Measurements from ENCODE around the gene RBM3.
A peak's percentile ranks its signal among the peaks of the same experiment; 100 is the strongest.

Gene RBM3

DNA sequence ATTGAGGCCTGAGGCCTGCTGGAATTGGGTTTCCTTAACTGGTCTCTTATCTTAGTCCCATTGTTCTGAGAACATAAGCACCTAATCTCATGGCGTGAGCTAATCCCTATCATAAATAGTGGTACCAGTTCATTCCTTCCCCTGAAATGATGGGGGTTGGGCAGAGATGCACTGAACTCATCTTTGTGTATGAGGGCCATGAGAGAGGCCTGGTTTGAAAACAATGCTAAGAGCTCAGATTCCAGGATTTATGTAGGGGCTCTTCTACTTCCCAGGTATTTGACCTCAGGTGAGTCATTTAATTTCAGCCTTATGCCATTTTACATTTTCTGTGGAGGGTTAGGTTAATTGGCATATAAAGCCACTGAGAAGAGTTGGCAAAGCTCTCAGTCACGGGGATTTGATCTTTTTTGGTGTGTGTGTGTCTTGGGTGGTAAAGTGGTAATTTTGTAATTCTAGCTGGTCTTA is 4.4 kb downstream of the RBM3 start:
- no peak for DNase-seq (ENCODE audit: low spot score)

DNA sequence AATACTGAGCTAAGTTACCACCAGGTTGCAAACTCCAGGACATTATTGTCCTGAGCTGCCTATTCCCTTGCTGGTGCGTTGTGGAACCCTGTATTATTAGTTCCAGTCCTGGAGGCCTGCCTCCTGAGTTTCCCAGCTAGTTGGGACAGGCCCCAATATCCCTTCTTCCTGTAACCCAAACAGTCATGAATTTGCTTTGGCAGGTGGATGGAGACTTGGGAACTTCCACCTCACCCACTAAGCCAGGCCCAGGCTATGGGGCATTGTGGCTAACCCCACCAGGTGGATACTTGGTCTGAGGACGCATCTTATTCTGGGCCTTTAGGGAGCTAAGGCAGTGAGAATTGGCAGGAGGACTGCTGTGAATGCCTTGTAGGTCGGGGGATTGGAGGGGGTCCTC is 5.0 kb downstream of the RBM3 start:
- no peak for DNase-seq (ENCODE audit: low spot score)

DNA sequence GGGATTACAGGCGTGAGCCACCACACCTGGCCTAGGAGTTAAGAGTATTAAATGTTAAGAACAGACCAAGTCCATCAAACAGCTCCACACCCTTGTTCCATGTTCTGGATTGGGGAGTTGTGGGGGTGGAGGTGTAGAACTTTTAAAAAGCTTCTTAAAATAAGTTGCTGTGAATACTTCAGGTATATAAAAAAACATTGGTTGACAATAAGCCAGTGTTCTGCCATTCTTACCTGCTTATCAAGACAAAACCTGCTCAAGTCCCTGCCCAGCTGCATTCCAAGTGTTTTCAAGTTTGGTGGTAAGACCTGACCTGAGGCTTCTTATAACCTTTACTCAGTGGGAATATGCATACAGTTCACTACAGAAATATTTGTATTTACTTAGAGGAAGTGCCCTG is 6.4 kb downstream of the RBM3 start:
- DNase-seq (ENCODE audit: low spot score) = no peak

DNA sequence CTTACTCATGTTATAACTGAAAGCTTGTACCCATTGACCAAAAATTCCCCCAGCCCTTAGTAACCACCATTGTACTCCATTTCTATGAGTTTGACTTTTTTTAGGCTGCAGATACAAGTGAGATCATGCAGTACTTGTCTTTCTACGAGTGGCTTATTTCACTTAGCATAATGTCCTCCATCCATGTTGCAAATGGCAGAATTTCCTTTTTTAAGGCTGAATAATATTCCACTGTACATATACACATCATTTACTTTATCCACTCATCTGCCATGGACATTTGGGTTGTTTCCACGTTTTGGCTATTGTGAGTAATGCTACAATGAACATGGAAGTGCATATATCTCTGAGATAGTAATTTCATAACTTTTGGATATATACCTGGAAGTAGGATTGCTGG is 10.4 kb downstream of the RBM3 start:
- DNase-seq (ENCODE audit: low spot score) = no peak

DNA sequence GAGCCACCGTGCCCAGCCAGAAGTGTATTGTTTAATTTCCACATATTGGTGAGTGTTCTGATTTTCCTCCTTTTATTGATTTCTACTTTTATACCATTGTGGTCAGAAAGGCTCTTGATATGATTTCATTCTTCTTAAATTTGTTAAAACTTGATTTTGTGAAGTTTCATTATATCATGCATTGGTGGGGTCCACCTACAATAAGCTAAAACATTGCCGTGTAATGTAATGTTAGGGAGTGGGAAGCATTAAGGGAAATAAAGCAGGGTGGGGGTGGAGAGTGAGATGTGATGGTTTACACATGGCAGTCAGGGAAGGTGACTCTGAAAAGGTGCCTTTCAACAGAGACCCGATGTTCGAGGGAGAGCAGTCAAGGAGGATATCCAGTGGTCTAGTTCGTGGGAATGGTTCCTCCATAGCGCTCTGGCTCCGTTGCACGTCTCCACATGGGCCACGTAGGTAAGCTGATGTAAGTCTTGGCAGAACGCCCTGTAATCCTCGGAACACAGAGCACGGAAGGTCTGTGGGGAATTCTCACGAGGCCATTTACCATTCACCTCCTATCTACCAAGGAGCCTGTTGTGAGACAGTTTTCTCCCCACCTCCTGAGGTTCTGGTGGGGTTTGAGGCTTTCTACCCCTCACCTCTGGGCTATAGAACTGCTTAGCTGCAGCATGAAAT is 15.3 kb downstream of the RBM3 start:
- DNase-seq (ENCODE audit: low spot score) = no peak

DNA sequence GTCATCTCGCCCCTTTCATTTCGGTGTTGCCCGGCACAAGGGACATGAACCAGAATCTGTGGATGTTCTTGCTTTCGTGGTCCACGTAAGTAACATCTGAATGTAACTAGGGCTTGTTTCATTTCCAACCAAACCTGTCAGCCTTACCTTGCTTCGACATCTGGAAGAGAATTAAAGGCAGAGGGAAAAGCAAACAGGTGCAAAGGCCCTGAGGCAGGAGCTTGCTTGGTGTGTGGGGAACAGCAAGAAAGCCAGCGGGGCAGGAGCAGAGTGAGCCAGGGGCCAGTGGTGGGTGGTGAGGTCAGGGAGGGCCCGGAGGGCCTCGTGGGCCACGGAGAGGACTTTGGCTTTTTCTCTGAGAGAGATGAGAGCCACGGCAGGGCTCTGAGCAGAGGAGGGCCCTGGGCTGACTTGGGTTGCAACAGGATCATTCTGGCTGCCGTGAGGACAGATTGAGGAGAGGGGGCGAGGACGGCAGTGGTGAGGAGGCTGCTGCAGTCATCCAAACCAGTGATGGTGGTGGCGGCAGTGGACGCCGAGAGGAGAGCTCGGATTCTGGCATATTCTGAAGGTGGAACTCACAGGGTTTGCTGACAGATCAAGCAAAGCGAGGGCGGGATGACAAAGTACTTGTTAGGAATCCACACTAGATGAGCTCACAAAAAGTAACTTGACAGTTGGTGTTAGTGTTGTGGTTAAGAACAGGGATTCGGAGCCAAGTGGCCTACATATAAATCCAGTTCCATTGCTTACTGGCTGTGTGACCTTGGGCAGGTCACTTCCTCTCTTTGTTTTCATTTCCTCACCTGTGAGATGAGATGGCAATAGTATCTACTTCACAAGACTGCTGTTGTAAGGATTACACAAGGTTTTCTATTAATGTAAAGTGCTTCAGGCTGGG is 16.2 kb downstream of the RBM3 start:
- no peak for DNase-seq (ENCODE audit: low spot score)

DNA sequence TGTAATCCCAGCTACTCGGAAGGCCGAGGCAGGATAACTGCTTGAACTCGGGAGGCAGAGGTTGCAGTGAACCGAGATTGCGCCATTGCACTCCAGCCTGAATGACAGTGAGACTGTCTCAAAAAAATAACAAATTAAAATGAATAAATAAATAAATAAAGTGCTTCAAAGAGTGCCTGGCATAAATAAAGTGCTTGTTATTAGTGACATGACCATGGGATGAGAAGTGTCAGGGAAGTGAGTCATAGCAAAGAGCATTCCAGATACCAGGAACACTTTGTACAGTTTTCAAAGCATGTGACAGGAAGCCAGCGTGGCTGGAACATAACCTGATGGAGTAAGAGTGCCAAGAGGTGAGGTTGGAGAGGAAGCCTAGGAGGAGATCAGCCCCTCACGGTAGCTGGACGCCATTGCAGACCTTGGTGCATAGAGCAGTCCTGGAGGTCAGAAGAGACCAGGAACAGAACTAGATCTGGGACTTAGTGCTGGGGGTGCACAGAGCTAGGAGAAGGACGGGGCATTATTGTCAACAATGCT is 17.0 kb downstream of the RBM3 start:
- DNase-seq (ENCODE audit: low spot score) = no peak

DNA sequence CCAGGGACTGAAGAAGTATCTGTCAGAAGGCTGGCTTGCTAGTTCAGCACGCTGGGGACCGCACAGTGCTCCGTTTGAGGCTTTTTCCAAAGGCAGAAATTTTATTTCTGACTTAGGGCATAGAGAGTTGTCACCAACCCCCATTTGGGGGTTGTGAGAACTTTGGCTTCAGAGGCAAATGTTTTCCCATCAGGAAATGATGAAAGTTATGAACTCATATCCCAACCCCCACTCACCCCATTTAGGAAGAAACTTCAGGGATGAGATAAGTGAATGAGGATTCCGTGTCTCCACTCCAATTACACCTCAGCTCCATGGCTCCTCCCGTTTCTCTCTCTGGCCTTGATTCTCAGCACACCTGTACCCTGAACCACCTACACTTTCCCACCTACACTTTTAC is 18.7 kb downstream of the RBM3 start:
- no peak for DNase-seq (ENCODE audit: low spot score)

DNA sequence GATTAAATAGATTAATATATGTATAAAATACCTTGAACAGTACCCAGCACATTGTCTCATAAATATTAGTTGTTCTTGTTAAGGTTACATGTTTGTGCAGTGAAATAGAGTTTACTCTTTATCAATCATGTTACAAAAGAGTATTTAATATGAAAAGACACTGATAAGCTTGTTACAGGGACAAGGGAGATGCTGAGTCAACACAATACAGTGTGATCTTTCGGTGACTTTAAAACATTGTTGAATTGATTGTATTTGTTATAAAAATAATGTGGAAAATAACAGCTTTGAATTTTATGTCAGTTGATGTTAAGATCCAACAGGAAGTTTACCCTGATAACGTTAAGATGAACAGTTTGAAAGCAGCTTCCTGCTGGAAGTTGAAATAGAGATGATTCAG is 21.6 kb downstream of the RBM3 start:
- no peak for DNase-seq (ENCODE audit: low spot score)

DNA sequence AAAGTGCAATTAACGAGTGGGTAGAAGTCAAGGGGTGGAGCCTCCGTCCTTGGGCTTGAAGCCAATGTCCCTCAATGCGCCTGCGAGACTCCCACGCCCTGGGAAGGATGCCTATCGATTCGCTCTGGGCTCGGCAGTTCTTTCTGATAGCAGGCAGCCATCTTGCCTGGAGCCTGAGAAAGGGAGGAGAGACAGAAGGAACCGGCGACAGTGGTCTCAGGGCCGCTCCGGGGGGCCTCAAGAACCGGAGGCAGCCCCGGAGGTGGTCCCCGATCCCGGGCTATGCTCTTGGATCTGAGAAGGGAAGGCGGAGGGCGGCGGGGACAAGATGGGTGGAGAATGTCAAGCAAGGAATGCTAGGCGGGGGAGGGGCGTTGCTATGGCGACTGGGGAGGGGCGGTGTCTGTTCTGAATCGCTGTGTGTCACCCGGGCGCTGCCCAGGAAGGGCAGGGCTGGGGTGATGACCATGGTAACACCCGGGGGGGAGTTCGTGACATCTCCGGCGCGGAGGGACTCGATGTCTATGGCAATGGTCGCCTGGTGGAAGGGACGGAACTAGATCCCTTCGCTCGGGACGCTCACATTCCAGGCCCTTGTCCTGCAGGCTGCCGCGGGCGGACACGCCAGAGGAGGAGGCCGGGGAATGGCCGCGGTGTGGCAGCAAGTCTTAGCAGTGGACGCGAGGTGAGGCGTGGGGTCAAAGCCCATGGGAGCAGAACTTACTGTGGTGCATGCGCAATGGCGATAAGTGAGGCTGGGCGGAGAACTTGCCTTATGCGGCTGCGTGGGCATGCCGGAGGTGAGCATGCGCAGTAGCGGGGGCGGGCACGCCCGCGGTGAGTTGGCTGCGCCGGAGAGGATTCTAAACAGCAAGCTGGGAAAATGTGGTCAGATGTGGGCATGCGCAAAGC is 23.3 kb downstream of the RBM3 start, which contains the start of gene WDR13:
TSS of gene WDR13 (plus strand) at position 140 of the 912 bp plus-strand sequence. CDS start at position 645, 505 bp downstream.
- peak; percentile 93 for DNase-seq (ENCODE audit: low spot score)

DNA sequence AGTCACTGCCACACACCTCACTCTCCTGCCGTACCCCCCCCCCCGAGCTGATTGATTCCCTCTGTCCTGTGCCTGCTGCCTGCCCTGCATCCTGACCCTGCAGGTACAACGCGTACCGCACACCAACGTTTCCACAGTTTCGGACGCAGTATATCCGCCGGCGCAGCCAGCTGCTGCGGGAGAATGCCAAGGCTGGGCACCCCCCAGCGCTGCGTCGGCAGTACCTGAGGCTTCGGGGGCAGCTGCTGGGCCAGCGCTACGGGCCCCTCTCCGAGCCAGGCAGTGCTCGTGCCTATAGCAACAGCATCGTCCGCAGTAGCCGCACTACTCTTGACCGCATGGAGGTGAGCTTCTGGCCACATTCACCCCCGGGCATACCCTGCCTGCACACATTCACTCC is 24.3 kb downstream of the RBM3 start:
- no peak for DNase-seq (ENCODE audit: low spot score)

DNA sequence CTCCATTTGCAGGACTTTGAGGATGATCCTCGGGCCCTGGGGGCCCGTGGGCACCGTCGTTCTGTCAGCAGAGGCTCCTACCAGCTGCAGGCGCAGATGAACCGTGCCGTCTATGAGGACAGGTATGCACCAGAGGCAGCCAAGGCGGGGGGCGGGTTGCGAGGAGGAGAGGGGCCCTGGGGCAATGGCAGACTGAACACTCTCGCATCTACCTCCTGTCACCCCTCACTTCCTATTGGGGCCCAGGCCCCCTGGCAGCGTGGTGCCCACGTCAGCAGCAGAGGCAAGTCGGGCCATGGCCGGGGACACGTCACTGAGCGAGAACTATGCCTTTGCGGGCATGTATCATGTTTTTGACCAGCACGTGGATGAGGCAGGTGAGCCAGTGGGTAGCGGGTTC is 25.1 kb downstream of the RBM3 start:
- DNase-seq (ENCODE audit: low spot score) = no peak

DNA sequence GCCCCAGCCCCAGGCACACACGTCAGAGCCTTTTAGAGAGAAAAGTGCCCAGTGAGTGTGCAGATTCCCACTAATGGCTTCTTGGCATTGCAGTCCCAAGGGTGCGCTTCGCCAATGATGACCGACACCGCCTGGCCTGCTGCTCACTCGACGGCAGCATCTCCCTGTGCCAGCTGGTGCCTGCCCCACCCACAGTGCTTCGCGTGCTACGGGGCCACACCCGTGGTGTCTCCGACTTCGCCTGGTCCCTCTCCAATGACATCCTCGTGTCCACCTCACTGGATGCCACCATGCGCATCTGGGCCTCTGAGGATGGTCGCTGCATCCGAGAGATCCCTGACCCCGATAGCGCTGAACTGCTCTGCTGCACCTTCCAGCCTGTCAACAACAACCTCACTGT is 25.9 kb downstream of the RBM3 start:
- no peak for DNase-seq (ENCODE audit: low spot score)

DNA sequence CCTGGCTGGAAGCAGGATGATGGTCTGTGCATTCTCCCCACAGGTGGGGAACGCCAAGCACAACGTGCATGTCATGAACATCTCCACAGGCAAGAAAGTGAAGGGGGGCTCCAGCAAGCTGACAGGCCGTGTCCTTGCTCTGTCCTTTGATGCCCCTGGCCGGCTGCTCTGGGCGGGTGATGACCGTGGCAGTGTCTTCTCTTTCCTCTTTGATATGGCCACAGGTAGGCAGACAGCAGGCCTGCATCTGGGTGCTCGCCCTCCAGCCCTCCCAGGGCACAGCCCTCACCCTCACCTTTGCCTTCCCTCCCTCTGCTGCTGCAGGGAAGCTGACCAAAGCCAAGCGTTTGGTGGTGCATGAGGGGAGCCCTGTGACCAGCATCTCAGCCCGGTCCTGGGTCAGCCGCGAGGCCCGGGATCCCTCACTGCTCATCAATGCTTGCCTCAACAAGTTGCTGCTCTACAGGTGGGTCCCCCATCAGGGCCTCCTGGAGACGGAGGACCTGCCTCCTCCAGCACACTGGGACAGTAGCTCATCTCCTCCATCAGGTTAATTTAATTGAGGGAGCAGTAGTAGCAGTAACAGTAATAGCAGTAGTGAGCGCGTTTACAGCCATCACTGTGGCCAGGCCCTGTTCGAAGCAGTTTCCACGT is 27.6 kb downstream of the RBM3 start:
- no peak for DNase-seq (ENCODE audit: low spot score)

DNA sequence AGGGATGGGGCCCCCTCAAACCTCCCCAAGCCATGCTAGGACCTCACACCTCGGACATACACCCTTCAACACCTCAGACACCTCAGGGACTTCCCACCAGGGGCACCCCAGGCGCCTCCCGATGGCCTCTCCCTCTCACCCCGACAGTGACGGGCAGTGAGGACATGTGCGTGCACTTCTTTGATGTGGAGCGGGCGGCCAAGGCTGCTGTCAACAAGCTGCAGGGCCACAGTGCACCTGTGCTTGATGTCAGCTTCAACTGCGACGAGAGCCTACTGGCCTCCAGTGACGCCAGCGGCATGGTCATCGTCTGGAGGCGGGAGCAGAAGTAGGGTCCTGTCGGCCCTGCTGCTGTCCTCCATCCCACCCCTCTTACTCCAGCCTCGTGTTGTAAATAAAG is 30.4 kb downstream of the RBM3 start:
- DNase-seq (ENCODE audit: low spot score) = no peak

DNA sequence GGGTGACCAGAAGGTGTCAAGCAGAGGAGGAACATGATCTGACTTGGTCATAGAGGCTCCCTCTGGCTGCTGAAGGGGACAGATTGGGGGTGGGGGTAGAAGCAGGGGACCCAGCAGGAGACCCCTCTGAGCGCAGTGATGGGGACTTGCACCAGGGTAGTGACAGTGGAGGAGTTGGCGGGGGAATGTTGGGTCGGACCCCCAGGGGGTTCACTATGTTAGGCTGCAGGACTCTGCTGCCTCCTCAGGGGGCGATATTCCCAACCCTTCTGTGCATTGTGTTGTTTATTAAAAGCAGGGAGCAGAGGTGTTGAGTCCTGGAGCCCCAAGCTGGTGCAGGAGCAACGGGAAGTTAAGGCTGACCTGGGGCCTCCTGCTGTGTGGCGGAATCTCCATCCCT is 31.8 kb downstream of the RBM3 start:
- DNase-seq (ENCODE audit: low spot score) = no peak

DNA sequence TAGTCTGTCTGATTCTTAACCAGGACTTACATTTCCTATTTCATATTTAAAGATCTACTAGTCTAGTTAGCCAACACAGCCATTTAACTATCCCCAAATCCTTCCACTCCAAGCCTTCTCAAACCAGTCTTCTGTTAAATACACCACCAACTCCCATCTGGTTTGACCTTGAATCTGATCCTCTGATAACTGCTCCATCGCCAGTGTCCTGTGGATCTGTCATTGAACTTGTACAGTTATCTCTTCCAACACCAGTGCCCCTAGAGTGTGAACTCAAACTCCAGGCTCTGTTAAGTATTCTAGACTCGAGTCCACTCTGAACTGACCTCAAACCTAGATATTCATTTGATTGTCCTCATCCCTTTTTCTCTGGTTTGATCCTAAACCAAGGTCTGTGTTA is 37.4 kb downstream of the RBM3 start:
- DNase-seq (ENCODE audit: low spot score) = no peak

DNA sequence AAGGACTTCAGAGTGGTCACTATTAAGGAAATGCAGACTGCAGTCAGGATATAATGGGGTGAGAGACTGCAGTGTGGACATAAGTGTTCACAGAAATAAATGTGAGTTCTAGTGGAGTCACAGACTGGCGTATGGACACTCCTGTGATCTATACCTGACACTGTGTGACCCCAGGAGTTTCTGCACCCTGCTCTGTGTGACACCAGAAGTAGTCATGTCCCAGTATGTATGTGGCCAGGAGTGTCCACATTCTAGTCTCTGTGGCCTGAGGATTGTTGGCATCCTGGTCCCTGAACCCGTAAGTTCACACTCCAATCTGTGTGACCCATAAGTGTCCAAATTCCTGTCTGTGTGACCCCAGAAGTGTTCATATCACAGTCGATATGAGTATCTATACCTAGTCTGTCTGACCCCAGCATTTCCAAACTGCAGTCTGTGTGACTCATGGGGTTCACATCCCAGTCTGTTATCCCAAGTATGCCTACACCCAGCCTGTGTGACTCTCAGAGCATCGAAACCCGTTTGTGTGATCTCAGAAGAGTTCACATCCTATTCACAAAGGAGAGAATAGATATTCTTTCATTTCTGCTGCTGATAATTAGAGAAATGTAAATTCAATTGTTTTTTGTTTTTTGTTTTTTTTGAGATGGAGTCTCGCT is 39.3 kb downstream of the RBM3 start:
- DNase-seq (ENCODE audit: low spot score) = no peak

DNA sequence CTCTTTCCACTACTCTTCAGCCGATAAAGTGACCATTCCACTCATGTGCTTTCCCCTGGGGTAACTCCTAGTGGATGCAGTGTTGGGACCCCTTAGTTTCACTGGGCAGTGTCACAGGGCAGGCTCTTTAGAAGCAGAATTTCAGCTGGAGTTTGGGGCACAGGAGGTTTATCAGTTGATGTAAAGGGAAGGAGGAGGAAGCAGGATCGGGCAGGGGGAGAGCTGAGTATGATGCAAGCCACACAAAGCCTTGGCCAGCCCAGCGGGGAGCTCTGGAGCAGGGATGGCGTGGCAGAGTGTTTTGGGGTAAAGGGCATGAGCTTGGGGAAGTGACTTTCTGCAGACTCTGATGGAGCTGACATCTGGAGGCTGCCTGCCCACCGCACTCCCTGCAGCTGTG is 42.3 kb downstream of the RBM3 start:
- no peak for DNase-seq (ENCODE audit: low spot score)

DNA sequence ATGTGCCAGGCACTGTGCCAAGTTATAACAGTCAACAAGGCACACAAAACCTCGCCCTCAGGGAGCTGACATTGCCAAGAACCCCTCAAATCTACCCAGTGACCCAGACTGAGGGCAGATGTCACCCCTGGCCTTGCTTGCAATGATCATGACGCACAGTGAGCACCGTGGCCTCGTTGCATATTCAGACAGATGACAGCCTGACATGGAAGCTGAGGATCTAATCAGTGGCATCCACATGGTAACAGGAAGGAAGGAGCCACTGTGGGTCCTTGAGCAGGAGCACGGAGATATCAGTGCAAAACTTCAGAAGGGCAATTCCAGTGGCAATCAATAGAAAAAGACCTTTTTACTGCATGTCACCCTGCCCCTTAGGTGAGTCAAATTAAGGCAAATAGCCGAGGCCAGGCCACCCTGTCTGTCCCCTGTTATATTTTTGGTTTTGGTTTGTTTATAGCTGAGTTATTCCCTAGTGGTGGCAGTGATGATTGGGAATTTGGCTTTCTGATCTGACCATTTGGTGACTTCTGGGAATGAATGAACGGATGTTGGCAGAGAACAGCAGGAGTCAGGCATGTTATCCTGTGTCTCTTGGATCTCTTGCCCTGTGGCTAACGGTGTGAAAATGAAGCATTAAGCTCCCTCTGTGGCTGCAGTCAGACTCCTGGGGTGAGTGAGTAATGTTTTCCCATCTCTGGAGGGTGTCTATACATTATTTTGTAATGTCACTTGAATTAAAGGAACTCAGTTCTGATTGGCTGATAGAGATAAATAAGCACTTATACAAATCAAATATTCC is 43.5 kb downstream of the RBM3 start:
- no peak for DNase-seq (ENCODE audit: low spot score)
